ENCODE data around the gene ABCB11.
"Not testable (repeated sequence)": the region's sequence is repeated elsewhere in the genome, so short reads cannot be mapped to it uniquely, and the experiment has no call there.

ABCB11 gene

DNA sequence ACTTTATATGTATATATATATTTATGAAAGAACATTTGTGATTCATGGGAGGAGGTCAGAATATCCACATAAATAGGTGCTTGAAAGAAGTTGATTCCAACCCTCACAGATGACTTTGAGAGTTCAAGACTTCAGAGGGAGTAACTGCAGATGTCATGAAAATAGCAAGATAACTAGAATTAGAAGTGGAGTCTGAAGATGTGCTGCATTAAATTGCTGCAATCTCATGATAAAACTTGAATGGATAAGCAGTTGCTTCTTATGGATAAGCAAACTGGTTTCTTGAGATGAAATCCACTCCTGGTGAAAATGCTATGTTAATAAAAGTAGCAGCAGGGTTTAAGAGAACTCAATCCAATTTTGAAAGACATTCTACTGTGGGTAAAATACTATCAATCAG lies 89.8 kb downstream of the ABCB11 start:
- in situ Hi-C loops (cut with MboI; ENCODE audit: low sequenced_read_pairs) = no loop called here

- in situ Hi-C loops (cut with MboI; ENCODE audit: low sequenced_read_pairs) = no loop called here
Measured at GRCh38 chr2:168939918-168940317, 91.2 kb downstream of the ABCB11 start.

DNA sequence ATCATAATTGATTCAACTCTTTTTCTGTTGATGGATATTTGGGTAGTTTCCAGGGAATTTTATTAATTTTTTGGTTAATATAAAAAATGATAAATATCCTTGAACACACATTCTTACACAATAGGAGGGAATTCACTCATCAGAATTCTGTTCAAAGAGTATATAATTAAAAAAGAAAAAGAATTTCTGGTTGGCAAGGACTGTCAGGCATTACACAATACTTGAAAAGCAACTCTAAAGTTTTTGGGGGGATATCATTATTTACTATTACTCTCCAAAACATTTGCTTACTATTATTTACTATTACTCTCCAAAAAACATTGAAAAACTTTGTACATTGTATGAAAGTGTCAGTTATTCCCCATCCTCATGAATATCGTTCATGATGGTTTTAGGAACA lies 92.1 kb downstream of the ABCB11 start:
- in situ Hi-C loops (cut with MboI; ENCODE audit: low sequenced_read_pairs) = no loop called here

DNA sequence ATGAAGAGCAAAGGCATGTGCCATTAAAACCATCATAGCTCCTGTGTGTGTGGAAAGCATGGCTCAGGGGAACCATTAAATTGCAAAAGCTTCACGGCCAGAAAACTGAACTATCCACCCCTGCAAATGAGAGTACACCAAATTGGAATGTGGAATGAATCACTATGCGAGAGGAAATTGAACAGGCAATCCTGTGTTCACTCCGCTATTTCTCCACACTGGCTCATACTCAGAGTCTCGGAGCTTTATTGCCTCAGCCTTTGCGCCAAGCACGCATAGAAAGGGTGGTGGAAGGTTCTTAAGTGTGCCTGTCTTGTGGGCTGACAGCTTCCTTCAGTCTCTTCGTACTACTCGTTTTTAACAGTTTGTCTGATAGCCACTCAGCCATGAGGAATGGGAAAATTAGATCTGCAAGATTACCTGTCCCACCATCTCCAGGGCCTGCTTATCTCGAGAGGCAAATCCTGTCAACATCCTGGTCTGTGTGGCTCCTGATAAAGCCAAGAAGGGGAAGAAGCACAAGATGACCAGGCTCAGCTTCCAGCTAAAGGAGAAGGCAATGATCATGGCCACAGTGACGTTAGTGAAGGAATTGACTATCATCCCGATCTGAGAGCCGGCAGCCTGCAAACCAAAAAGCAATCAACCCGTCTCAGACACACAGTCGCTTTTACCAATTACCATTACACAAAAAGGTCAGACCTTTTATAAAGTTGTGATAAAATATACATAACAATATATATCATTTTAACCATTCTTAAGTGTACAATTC lies 95.1 kb downstream of the ABCB11 start:
- in situ Hi-C loops (cut with MboI; ENCODE audit: low sequenced_read_pairs) = no loop called here

GRCh38 chr2:168934826-168935225 lies 96.3 kb downstream of the ABCB11 start:
- in situ Hi-C loops (cut with MboI; ENCODE audit: low sequenced_read_pairs) = no loop called here

DNA sequence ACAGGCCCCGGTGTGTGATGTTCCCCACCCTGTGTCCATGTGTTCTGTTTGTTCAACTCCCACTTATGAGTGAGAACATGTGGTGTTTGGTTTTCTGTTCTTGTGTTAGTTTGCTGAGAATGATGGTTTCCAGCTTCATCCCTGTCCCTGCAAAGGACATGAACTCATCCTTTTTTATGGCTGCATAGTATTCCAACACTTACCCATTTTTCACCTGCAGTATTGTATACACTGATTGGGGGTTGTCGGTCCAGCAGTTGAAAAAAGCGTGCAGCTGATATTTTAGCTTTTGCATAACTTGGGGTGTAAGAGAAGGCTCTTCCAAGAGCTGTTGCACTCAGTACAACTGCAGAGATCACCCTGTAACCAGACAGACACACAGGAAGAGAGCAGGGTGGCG lies 99.0 kb downstream of the ABCB11 start:
- in situ Hi-C loops (cut with MboI; ENCODE audit: low sequenced_read_pairs) = not testable (repeated sequence)

DNA sequence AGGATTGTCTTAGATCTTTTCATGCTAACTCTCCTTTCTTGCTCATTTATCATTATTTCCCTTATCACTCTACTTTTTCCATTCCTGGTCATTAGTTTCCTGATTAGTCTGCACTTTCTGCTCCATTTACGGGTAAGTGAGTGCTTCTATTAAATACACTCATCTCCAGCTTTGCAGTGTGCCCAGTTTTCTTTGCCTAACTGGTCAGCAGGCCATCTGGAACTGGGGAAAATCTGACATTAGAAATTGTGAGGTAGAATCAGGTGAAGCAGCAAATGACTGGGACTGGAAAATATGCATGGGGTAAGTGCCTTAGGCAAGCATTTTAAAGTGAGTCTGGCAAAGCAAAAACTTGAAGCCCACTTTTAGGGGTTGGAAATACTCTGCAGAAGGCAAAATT lies 100.9 kb downstream of the ABCB11 start:
- in situ Hi-C loops (cut with MboI; ENCODE audit: low sequenced_read_pairs) = no loop called here

- in situ Hi-C loops (cut with MboI; ENCODE audit: low sequenced_read_pairs) = no loop called here
Measured at GRCh38 chr2:168929031-168929430, 102.1 kb downstream of the ABCB11 start.

DNA sequence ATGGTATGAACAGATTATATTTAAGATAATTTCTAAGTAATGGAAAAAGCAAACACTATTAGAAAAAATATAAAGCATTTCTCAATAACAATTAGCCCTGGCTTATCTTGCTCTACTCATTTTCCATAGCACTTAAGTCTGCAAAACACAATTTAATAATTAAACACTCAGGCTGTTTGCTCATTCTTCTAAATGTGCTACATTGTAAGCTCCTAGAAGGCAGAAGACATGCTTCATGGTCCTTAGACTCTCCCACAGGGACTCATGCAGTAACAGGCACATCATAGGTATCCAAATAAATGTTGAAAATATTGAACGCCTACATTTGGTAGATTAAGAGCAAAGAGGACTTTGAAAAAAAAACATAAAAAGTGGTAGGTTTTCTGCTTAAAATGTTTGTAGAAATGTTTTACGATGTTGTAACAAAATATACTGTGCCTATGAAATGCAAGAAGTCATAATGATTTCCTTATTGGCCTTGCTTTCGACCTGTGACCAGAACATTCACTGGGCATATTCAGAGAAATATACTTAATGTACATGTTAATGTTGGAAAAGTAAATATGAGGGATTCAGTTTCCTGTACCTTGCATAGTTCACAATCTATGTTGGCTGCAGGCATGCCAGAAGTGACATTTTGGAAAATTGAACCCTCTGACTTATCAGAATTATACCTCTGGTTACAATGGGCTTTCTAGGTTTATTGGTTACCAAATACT lies 102.9 kb downstream of the ABCB11 start:
- in situ Hi-C loops (cut with MboI; ENCODE audit: low sequenced_read_pairs) = no loop called here

DNA sequence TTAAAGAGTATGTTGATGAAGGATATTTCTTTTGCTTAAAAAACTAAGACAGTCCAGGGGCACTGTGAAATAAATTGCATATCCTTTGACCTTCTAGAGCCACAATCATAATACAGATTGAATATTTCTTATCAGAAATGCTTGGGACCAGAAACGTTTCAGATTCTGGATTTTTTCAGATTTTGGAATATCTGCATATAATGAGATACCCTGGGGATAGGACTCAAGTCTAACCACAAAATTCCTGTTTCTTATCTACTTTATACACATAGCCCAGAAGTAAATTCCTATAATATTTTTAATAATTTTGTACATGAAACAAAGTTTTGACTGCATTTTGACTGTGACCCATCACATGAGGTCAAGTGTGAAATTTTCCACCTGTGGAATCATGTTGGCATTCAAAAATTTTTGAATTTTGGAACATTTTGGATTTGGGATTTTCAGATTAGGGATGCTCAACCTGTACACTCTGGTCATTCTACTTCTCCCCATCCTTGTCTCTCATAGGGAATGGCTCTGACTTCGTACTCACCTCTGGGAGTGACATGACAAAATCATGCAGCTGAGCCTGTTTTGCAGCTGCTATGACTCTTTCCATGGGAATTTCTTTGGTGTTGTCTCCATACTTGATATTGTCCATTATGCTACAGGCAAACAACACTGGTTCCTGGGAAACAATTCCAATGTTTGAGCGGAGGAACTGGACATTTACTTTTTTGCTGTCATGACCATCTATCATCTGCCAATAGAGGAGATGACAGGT lies 104.3 kb downstream of the ABCB11 start:
- in situ Hi-C loops (cut with MboI; ENCODE audit: low sequenced_read_pairs) = no loop called here

GRCh38 chr2:168920504-168921157 lies 110.5 kb downstream of the ABCB11 start:
- in situ Hi-C loops (cut with MboI; ENCODE audit: low sequenced_read_pairs) = no loop called here

GRCh38 chr2:168916331-168916675 lies 114.8 kb downstream of the ABCB11 start:
- in situ Hi-C loops (cut with MboI; ENCODE audit: low sequenced_read_pairs) = loop anchor here (10.0 kb wide), 1 partner anchor 572 kb away; no protein-coding TSS in a partner anchor

- in situ Hi-C loops (cut with MboI; ENCODE audit: low sequenced_read_pairs) = loop anchor here (10.0 kb wide), 1 partner anchor 571 kb away; no protein-coding TSS in a partner anchor
Measured at GRCh38 chr2:168915441-168916330, 115.4 kb downstream of the ABCB11 start.

GRCh38 chr2:168913495-168913894 lies 117.6 kb downstream of the ABCB11 start:
- in situ Hi-C loops (cut with MboI; ENCODE audit: low sequenced_read_pairs) = loop anchor here (10.0 kb wide), 1 partner anchor 569 kb away; no protein-coding TSS in a partner anchor

- in situ Hi-C loops (cut with MboI; ENCODE audit: low sequenced_read_pairs) = loop anchor here (10.0 kb wide), 1 partner anchor 568 kb away; no protein-coding TSS in a partner anchor
Measured at GRCh38 chr2:168912901-168913369, 118.2 kb downstream of the ABCB11 start.

DNA sequence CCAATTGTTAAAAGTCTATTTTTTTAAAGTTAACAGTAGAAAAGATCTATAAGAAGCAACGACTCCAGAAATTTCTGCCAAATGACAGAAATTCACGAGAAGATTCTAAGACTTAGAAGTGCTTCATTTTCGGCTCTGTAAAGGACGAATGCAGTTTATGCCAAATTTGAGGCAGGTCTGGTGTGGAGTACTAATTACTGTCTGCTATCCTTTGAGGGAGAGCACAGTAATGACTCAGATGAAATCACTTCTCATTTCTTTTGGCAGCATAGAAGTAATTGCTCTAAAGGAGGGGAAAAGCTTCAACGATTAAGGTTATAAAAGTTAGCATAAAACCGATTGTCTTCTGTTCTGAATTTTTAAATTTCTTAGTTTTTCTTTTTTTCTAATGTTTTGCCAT lies 118.7 kb downstream of the ABCB11 start:
- in situ Hi-C loops (cut with MboI; ENCODE audit: low sequenced_read_pairs) = loop anchor here (10.0 kb wide), 1 partner anchor 568 kb away; no protein-coding TSS in a partner anchor

DNA sequence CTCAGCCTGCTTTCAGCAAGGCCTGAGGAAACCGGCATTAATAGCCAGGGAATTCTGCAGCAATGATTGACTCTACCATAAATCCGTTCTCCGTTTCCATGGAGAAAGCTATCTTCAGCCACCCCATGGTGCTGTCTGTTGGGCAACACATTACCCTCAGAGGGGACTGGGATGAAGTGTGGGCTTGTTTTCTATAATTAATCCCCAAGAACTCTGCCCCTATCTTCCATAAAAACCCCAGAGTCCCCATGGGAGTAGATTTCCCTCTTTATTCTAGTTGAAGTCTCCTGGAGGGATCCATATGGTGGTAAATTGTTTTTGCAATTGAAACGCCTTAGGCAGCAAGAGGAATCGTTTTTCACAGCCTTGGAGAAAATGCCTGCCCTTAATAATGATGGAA lies 120.8 kb downstream of the ABCB11 start:
- in situ Hi-C loops (cut with MboI; ENCODE audit: low sequenced_read_pairs) = loop anchor here (10.0 kb wide), 1 partner anchor 566 kb away; no protein-coding TSS in a partner anchor

DNA sequence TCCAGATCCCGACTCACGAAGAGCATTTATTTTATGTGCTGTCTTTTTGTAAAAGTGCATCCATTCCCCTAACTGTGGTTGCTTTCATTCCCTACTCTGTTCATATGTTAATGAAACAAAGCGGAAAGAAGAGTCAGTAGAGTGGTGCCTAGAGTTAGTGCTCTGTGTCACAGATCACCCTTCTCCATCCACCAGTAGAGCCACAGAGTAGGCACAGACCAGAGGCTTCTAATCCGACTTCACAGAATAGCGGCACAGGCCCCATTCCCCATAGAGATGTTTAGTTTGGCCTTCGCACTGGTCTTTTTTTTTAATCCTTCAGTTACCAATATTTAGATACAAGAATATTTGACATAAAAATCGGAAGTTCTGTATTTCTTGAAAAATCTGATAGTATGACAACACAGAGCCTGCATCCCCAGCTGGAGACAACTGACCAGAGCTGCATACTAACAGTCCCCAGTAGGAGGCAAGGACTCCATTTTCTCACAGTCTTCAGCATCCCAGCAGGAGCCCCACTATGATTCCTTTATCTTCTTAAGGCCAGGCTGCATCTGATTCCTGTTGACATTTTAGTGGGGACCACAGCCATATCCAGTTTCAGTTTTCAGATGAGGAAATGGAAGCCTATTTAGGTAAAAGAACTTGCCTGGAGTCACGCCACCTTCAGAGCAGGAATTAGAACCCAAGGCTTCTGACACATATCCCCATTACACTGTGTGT lies 123.0 kb downstream of the ABCB11 start:
- in situ Hi-C loops (cut with MboI; ENCODE audit: low sequenced_read_pairs) = no loop called here

DNA sequence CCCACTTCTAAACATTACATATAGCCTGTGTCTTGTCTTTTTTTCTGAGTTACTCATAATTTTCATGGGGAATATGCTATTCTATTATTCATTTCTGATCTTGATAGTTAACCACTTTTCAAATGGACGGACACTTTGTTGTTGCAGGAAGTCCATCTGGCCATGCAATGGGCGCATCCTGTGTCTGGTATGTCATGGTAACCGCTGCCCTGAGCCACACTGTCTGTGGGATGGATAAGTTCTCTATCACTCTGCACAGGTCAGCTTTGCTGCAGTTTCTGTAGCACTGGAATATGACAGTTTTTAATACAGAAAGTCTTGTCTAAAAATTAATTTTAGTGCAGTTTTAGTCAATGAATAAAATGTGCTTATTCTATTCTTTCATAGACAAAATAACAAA lies 126.8 kb downstream of the ABCB11 start:
- in situ Hi-C loops (cut with MboI; ENCODE audit: low sequenced_read_pairs) = no loop called here

All from HL-60/S4 treated with phorbol 12-myristate 13-acetate at 8.2 ng/mL for 4 days and 3 days (cell line).